Body of pancreas (tissue), 4 donors: ENCODE data around the gene RIPK3. TPM values are rescaled to one million over a fixed set of nuclear protein-coding genes. Genes with fewer than 3 reads are reported as not detected.

Source experiments
- ATAC-seq: fragments of 150-250 bp; one replicate; pipeline ENCODE4 v1.9.1; 2016
- DNase-seq, 4 donors: peaks; one replicate each; pipeline ENCODE4 v3.0.0-alpha.2; 2019
- H3K27ac ChIP-seq, 4 donors: fragments of 200-600 bp; sonication (generic); 1 replicate in 3 of 4; 2 replicates in 1 of 4; pipeline versions ENCODE4 v1.5.1 to v1.6.1; 2016 to 2019; ENCODE audit warnings: mild to moderate bottlenecking in 1 of 4, mixed read lengths in 1 of 4, moderate library complexity in 1 of 4
- H3K27me3 ChIP-seq, 2 donors: fragments of 200-600 bp; sonication (generic); one replicate each; pipeline ENCODE4 v1.6.0; 2016; ENCODE audit warnings: mild to moderate bottlenecking in 1 of 2
- H3K36me3 ChIP-seq, 2 donors: fragments of 200-600 bp; sonication (generic); replicated peaks in 1 of 2; 2 replicates each; pipeline ENCODE4 v1.5.1; 2016; ENCODE audit warnings: low read depth in 2 of 2; ENCODE audit not compliant: insufficient read depth in 1 of 2
- H3K4me1 ChIP-seq: fragments of 200-600 bp; sonication (generic); one replicate; pipeline ENCODE4 v1.6.0; 2016
- H3K4me3 ChIP-seq, 2 donors: fragments of 200-600 bp; sonication (generic); 1 replicate in 1 of 2; 2 replicates in 1 of 2; pipeline ENCODE4 v1.5.1; 2016 to 2019
- H3K9me3 ChIP-seq, 3 donors: fragments of 200-600 bp; sonication (generic); 1 replicate in 2 of 3; 2 replicates in 1 of 3; pipeline ENCODE4 v1.5.1; 2016
- POLR2A ChIP-seq, 3 donors: fragments of 450-650 bp; IDR thresholded peaks; one replicate each; pipeline ENCODE4 v1.6.1; 2016; ENCODE audit warnings: antibody characterized with exemption in 3 of 3, mild to moderate bottlenecking in 2 of 3
- WGBS, 2 donors: methylation state at CpG; one replicate each; pipeline ENCODE4 v1.1.5; 2017; 5-methylcytosine and 5-hydroxymethylcytosine counted together
- intact Hi-C: fragments of 100-400 bp; cut with DNase I; formaldehyde crosslinking; loops from one replicate; pipeline ENCODE4 v1.15.1; 2023
- total RNA-seq, 2 donors: library from RNA; depleted of rRNA; stranded (reverse); fragments of >200 nt; gene quantifications; one replicate each; pipeline ENCODE4 v1.1.0, GENCODE V29; 2016
- TF ChIP-seq, protein P1 (sequence below), 7 experiments: fragments of 450-650 bp in 4 of 7; fragments of 200-600 bp in 3 of 7; sonication (generic) in 3 of 7; IDR thresholded peaks; one replicate each; pipeline ENCODE4 v1.5.1; 2016 to 2019; ENCODE audit warnings: antibody characterized with exemption in 7 of 7

Gene RIPK3
- total RNA-seq, 2 donors from 2014 or later = 6.0 to 9.9 TPM

DNA sequence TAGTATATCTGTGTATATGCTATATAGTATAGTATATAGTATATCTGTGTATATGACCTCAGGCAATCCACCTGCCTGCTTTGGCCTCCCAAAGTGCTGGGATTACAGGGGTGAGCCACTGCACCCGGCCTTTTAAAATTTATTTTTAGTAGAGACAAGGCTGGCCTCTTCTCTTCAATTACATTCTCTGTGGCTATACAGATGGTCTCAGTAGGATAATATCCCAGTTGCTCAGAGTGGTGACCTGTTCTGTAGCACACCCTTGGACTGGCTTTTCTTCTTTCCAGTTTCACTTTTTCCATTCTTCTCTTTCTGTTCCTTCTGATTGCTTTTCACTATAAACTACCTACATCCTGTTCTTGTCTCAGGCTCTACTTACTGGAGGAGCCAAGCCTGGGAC lies 25.1 kb upstream of the RIPK3 start:
- 46 to 50% methylated on average over 1 of the region's 1 CpG for WGBS, 2 donors

GRCh38 chr14:24363401-24363800 lies 23.6 kb upstream of the RIPK3 start:
- H3K27me3 ChIP-seq = no peaks in the 10 kb centered on the region
- H3K4me3 ChIP-seq = no peak overlapping the region
- WGBS, 2 donors = 81 to 88% methylated on average over 5 of the region's 5 CpGs

More for the DNA sequence above, 25.1 kb upstream of the RIPK3 start:
- no peaks in the 10 kb centered on the region for H3K27me3 ChIP-seq
- intact Hi-C loops = no loop called here
- no peak overlapping the region for H3K4me3 ChIP-seq
- ATAC-seq (no peak), DNase-seq (no peak)
- H3K4me1 ChIP-seq = peaks cover 28% of the 10 kb centered on the region
- no peaks in the 10 kb centered on the region for H3K9me3 ChIP-seq
- TF ChIP-seq POLR2A (IDR thresholded peaks at IDR 0.05) = no peak
- TF ChIP-seq, protein P1, sequence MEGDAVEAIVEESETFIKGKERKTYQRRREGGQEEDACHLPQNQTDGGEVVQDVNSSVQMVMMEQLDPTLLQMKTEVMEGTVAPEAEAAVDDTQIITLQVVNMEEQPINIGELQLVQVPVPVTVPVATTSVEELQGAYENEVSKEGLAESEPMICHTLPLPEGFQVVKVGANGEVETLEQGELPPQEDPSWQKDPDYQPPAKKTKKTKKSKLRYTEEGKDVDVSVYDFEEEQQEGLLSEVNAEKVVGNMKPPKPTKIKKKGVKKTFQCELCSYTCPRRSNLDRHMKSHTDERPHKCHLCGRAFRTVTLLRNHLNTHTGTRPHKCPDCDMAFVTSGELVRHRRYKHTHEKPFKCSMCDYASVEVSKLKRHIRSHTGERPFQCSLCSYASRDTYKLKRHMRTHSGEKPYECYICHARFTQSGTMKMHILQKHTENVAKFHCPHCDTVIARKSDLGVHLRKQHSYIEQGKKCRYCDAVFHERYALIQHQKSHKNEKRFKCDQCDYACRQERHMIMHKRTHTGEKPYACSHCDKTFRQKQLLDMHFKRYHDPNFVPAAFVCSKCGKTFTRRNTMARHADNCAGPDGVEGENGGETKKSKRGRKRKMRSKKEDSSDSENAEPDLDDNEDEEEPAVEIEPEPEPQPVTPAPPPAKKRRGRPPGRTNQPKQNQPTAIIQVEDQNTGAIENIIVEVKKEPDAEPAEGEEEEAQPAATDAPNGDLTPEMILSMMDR (IDR thresholded peaks at IDR 0.05) = no peak
- peak overlapping the region in 1 of 4 donors; percentile 91 for H3K27ac ChIP-seq
- H3K36me3 ChIP-seq = no peaks in the 10 kb centered on the region

DNA sequence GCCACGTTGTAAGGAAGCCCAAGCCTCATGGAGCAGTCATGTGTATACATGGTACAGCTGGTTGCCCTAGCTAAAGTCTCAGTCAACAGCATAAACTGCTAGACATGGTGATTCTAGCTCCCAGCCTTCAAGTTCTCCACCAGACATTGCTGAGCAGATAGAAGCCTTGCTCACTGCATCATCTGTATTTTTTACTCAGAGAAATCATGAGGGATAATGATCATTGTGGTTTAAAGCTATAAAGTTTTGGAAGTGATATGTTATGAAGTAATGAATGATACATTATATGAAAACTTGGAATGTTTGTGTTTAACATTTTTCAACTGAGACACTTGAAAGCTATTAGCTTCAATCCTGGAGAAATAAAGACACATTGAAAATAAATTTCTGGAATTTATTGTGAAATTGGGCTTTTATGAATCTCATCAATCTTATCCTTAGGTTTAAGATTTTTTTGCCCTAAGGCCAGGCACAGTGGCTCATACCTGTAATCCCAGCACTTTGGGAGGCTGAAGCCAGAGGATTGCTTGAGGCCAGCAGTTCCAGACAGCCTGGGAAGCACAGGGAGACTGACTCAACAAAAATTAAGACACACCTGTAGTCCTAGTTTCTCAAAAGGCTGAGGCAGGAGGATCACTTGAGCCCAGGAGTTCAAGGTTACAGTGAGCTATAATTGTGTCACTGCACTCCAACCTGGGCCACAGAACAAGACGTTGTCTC lies 22.6 kb upstream of the RIPK3 start:
- ATAC-seq = no peak
- Histone ChIP-seq H3K9me3 (no peaks in the 10 kb centered on the region), H3K4me1 (peaks cover 17% of the 10 kb centered on the region), H3K4me3 (no peak overlapping the region), H3K27ac (no peak overlapping the region), H3K27me3 (no peaks in the 10 kb centered on the region), H3K36me3 (no peaks in the 10 kb centered on the region)
- TF ChIP-seq, protein P1 (IDR thresholded peaks at IDR 0.05) = no peak
- no peak for TF ChIP-seq POLR2A (IDR thresholded peaks at IDR 0.05)
- 24 to 40% methylated on average over 2 of the region's 2 CpGs for WGBS, 2 donors
- intact Hi-C loops = no loop called here
- no peak for DNase-seq

More at GRCh38 chr14:24363401-24363800, 23.6 kb upstream of the RIPK3 start:
- no peak for DNase-seq
- no peak for TF ChIP-seq POLR2A (IDR thresholded peaks at IDR 0.05)
- TF ChIP-seq, protein P1 (IDR thresholded peaks at IDR 0.05) = no peak
- no peak overlapping the region for H3K27ac ChIP-seq
- peaks cover 26% of the 10 kb centered on the region for H3K4me1 ChIP-seq
- no peaks in the 10 kb centered on the region for H3K36me3 ChIP-seq
- H3K9me3 ChIP-seq = no peaks in the 10 kb centered on the region
- intact Hi-C loops = no loop called here
- ATAC-seq = no peak

- Histone ChIP-seq H3K9me3 (no peaks in the 10 kb centered on the region), H3K4me1 (peaks cover 14% of the 10 kb centered on the region), H3K4me3 (no peak overlapping the region), H3K27ac (no peak overlapping the region), H3K36me3 (no peaks in the 10 kb centered on the region), H3K27me3 (no peaks in the 10 kb centered on the region)
- TF ChIP-seq POLR2A (IDR thresholded peaks at IDR 0.05) = no peak
- TF ChIP-seq, protein P1 (IDR thresholded peaks at IDR 0.05) = no peak
- intact Hi-C loops = no loop called here
- ATAC-seq (no peak), DNase-seq (no peak)
- 58 to 66% methylated on average over 2 of the region's 2 CpGs for WGBS, 2 donors
These were observed 21.5 kb upstream of the RIPK3 start for GRCh38 chr14:24361326-24361725.

DNA sequence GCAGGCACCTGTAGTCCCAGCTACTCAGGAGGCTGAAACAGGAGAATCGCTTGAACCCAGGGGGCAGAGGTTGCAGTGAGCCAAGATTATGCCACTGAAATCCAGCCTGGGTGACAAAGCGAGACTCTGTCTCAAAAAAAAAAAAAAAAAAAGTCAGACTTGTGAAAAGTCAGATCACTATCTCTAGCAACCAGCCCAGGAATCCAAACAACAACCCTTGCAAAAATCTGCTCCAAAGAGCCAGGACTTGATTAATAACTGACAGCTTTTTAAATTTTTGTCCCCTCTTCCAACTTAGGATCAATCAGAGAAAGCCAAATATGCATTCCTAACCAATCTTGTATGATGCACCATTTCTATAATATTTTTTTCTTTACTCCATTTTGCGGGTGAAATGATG lies 20.5 kb upstream of the RIPK3 start:
- intact Hi-C loops = no loop called here
- no peak for ATAC-seq
- WGBS, 2 donors = 85 to 100% methylated on average over 3 of the region's 3 CpGs
- no peaks in the 10 kb centered on the region for H3K36me3 ChIP-seq
- no peaks in the 10 kb centered on the region for H3K27me3 ChIP-seq
- no peak overlapping the region for H3K4me3 ChIP-seq
- no peak for DNase-seq
- no peaks in the 10 kb centered on the region for H3K9me3 ChIP-seq
- peaks cover 4% of the 10 kb centered on the region for H3K4me1 ChIP-seq
- H3K27ac ChIP-seq = no peak overlapping the region
- TF ChIP-seq, protein P1 (IDR thresholded peaks at IDR 0.05) = no peak
- TF ChIP-seq POLR2A (IDR thresholded peaks at IDR 0.05) = no peak
